ENCODE measurements around the gene SH3RF3.

DNA sequence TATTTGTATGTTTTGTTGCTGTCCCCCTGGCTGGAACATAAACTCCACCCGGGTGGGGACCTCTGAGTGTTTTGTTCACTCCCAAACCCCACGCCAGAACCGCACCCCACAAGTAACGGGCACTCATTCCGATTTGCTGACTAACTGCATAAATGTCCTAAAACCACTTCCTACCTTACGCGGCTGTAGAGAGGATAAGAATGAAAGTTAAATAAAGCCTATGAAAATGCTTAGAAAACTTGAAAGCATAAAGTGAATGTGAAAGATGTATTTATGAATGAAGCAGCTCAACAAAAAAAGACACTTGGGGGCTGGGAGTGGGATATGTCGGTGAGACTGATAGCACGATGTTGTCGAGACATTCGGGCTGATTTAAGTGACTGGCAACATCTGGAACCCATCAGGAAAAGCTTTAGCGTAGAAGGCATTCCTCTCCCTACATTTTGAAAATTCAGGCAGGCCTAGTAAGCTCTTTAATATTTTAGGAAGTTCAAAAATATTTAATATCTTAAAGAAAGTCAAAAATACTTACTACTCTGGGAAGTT is 206.7 kb downstream of the SH3RF3 start:
- TF ChIP-seq POLR2A (IDR thresholded peaks at IDR 0.05; ENCODE audit: extremely low read depth, insufficient read length) (no peak), CTCF (IDR thresholded peaks at IDR 0.05; ENCODE audit: low read depth, low read length) (no peak), MAX (IDR thresholded peaks at IDR 0.05; ENCODE audit: low read depth, low read length) (no peak), MYC (IDR thresholded peaks at IDR 0.05; ENCODE audit: low read depth, low read length) (no peak)

Measured in NB4 (cell line).